Kidney tubule cell (primary cell): ENCODE data around the gene BIRC7.
"Not testable (repeated sequence)": the region's sequence is repeated elsewhere in the genome, so short reads cannot be mapped to it uniquely, and the experiment has no call there.

Source experiments
- DNase-seq: peaks from one replicate; pipeline ENCODE4 v3.0.0-alpha.2; 2018; ENCODE audit warnings: low spot score

BIRC7 gene

GRCh38 chr20:63208346-63208909 is 27.3 kb upstream of the BIRC7 start:
- DNase-seq: no peak

GRCh38 chr20:63210011-63210605 is 25.6 kb upstream of the BIRC7 start:
- no peak for DNase-seq

GRCh38 chr20:63212393-63212730 is 23.3 kb upstream of the BIRC7 start:
- no peak for DNase-seq

- DNase-seq: no peak
Measured at GRCh38 chr20:63212792-63213191, 22.9 kb upstream of the BIRC7 start.

GRCh38 chr20:63214514-63214913 is 21.2 kb upstream of the BIRC7 start:
- no peak for DNase-seq

GRCh38 chr20:63215101-63216040 is 20.3 kb upstream of the BIRC7 start:
- DNase-seq: peak; percentile 64

- peak; percentile 96 for DNase-seq
Measured at GRCh38 chr20:63216041-63216848, 19.5 kb upstream of the BIRC7 start, which contains the start of gene YTHDF1. YTHDF1 (minus strand) TSS chr20:63216131; CDS start chr20:63215892, 239 bp downstream.

- no peak for DNase-seq
Measured at GRCh38 chr20:63216849-63217471, 18.7 kb upstream of the BIRC7 start.

- no peak for DNase-seq
Measured at GRCh38 chr20:63217706-63218105, 18.0 kb upstream of the BIRC7 start.

GRCh38 chr20:63218701-63219446 is 16.8 kb upstream of the BIRC7 start:
- no peak for DNase-seq

GRCh38 chr20:63219447-63219821 is 16.3 kb upstream of the BIRC7 start:
- no peak for DNase-seq

GRCh38 chr20:63219866-63220521 is 15.7 kb upstream of the BIRC7 start:
- no peak for DNase-seq

GRCh38 chr20:63220696-63221399 is 14.9 kb upstream of the BIRC7 start:
- no peak for DNase-seq

GRCh38 chr20:63221400-63222053 is 14.2 kb upstream of the BIRC7 start:
- not testable (repeated sequence) for DNase-seq

GRCh38 chr20:63222541-63222940 is 13.2 kb upstream of the BIRC7 start:
- peak; percentile 39 for DNase-seq

GRCh38 chr20:63223121-63223825 is 12.4 kb upstream of the BIRC7 start:
- DNase-seq: peak; percentile 51

GRCh38 chr20:63223826-63224207 is 11.9 kb upstream of the BIRC7 start:
- no peak for DNase-seq

- peak; percentile 91 for DNase-seq
Measured at GRCh38 chr20:63224412-63225081, 11.2 kb upstream of the BIRC7 start.
